COLO668 (cell line): Measurements from ENCODE around the gene KCNMA1.

Experiments
- DNase-seq: peaks from one replicate; lab custom pipeline; 2025; ENCODE audit not compliant: unreplicated experiment; lab: John Stamatoyannopoulos, UW

KCNMA1 gene

GRCh38 chr10:77259171-77259874 lies 378.3 kb downstream of the KCNMA1 start:
- DNase-seq = no peak

DNA sequence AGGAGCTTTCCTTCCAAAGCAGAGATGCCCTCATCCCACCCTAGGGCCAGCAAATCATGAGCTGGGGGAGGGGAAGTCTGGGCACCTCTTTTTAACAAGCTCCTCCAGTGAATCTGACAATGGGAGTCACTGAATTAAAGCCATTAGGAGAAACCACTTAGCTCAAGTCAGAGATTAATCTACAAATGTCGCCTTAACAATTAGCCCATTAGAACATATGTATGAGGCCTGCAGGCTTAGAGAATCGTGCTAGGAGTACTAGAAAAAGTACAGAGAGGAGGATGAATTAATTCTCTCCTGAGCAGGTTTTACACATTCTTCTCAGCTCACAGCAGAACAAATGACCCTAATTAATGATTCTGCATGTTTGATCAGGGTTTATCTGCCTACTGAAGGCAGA lies 381.3 kb downstream of the KCNMA1 start:
- DNase-seq = no peak

GRCh38 chr10:77253556-77254064 lies 384.0 kb downstream of the KCNMA1 start:
- no peak for DNase-seq

DNA sequence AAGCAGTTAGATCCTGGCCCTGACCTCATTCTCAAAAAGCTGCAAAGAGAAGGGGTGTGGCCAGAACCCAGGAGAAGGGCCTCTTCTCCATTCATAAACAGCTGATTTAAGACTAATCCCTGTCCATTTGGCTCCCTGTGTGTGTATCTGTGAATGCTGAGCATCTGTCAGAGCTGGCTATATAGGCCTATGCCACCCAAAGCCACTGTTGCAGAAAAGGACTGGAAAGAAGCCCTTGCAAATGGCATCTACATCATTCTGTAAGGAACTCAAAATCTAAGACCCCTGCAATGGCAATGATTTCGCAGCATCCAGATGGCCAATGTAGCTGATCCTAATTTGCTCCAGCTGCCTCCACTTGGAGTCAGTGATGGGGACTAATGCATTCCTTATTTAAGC lies 384.5 kb downstream of the KCNMA1 start:
- DNase-seq = no peak

GRCh38 chr10:77252380-77253146 lies 385.0 kb downstream of the KCNMA1 start:
- no peak for DNase-seq

- peak; percentile 25 for DNase-seq
Observed at GRCh38 chr10:77251297-77252013, 386.2 kb downstream of the KCNMA1 start.

DNA sequence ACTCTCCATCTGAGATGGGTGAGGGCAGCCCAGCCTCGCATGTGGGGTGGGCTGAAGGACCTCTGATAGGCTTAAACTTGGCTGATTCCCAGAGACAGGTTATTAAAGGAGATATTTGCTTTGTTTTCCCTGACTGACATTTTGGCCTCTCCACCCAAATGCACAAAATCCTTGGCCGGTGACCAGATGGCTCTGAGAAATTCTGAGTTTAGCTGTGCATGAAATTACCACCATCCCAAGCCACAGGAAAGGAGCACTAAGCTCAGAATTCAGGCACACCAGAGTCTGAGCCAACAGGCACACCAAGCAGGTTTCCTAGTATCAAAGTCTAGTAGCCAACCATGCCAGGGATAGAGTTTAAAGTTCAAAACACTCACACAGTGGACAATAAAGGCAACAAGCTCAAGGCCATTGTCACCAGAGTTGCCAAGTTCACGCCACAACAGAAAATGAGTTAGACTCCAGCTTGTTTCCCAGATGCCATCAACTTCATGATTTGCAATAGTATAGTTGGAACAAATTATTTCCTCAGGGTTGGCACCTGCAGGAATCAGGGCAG lies 387.6 kb downstream of the KCNMA1 start:
- no peak for DNase-seq

DNA sequence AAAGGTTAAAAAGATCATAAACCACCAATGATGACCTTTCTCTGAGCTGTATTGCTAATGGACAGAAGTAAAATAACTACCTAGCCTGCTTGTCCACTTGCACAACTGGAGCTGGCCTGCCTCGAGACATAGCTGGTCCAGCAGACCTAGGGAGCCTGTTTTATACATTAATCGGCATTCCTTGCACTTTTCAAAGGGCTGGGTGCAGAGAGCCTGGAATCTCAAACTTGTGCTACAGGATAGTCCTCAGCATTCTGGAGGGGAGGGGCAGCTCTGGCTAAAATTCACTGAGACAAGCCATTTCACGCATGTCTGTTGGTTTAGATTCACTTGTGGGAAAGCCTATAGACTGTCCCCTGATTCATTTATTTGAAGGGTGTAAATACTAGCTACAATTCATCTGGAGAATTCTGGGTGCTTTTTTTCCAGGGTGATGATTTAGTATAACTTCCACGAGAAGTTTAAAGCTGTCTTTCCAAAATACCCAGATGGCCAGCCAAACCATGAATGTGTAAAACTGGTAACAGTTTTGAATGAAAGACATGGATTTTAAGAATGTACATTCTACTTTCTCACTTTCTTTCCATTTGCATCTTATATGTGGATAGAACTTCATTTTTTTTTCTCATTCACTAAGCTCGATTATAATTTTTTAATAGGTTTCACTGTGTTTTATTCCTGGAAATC lies 389.4 kb downstream of the KCNMA1 start:
- DNase-seq = no peak

DNA sequence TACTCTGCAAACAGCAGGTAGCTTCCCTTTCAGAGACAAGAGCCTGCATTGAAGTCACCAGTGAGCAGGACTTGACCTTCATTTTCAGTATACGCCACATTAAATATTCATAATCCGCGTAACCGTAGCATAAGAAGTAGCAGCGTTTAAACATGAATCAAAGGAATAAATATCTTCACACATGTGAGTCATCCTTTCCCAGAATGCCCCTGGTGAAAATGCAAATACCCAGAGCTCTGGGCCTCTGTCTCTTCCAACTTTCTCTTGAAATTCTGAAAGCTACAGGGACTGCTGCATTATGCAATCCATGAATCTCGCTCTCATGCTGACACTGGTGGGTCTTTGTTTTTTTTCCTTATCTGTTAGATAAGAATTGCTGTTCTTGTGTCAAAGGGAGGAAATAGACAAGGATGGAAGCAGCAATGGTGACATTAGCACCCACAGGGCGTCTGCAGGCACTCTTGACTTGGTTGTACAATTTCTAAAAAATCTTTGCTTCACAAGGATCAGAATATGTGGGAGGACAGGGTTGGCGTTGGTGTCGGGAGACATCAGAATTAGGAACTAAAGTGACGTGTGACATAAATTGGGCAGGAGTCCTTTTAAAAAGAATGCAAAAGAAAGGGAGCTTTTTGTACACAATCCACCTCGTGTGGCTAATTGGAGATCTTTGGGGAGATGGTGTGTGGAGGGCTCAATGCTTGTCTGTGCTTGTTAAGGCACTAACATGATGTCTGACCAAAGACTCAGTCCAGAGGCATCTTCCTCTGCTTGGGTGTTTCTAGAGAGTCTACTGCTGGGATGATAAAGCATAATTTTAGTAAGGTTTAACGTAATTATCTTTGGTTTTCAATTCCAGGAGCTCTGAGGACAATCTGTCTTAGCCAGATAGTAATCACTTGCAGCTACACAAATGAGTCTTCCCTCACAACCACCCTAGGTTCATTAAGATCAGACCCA lies 390.3 kb downstream of the KCNMA1 start:
- no peak for DNase-seq

DNA sequence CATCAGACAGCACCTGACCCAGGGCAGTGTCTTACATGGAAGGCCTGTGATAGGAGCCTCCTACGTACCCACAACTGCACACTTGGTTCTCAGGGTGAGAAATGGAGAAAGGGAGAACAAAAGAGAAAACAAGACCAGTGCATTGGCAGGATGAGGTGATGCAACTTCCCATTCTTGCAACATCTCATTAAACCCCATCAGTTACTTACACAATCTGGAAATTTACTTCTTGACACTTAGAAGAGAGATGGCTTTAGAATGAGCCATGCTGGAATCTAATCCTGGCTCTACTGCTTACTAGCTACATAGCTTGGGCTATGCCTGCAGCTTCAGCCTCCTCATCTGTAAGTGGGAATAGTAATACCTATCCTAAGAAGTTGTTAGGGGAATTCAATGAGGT lies 391.7 kb downstream of the KCNMA1 start:
- DNase-seq = no peak

DNA sequence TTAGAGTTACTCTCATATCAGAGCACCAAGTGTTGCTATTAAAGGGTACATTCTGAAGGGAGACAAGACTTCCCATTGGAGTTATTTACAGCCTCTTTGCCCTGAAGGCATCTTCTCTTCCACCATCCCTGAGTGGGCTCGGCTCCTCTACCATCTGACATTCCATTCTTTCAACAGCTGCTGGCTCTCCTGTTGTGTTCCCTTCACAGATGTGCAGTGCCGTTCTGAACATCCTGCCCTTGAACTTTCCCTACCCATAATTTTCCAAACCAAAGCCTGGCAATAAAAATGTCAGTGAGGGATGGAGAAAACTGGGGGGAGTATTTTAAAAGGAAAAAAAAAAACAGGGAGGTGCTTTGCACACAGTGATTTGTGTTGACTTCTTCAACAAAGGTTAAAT lies 392.9 kb downstream of the KCNMA1 start:
- no peak for DNase-seq

DNA sequence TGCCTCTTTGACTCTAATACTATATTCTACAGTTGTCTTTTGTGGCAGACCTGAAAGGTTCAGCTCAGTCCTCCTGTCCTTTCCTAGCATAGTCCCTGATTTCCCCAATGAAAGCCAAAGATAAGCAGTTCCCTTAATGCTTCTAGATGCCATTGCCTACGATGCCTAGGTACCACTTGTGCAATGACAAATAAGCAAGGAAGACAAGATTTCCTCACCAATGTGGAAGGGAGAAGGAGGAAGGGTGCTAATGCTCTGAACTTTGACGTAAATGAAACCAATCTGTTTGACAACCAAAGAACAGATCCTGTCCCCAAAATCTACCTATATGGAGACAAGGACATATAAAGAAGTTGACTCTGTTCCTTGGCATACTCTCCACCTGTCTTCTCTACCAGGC lies 393.3 kb downstream of the KCNMA1 start:
- no peak for DNase-seq

- no peak for DNase-seq
Observed at GRCh38 chr10:77241350-77241725, 396.3 kb downstream of the KCNMA1 start.

DNA sequence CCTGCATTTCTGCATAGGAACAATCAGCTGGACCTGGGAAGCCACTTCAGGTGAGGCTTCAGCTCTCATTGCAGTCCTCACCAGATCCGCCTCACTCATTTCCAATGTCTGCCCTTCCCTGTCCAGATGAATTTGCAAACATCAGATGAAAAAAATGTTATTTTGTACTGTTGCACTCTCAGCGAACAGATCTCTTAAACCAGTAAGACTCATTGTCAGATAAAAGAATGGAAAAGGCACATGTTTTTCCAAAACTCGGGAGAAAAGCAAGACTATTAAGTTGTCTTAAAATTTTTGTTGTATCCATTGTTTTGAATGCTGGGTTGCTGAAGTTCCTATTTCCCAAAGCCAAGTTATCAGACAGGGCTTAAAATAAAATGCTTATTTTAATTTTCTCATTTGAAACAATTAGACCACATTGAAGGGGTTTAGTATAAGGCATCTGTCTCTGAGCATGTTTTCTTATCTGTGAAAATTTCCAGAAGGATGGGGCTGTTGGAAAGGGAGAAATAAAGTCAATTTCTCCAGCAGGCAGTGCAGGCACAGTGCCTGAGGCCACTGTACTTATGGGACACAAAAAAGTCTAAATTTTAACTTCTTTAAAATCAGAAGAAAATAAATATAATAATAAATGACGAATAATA lies 396.8 kb downstream of the KCNMA1 start:
- DNase-seq = no peak

DNA sequence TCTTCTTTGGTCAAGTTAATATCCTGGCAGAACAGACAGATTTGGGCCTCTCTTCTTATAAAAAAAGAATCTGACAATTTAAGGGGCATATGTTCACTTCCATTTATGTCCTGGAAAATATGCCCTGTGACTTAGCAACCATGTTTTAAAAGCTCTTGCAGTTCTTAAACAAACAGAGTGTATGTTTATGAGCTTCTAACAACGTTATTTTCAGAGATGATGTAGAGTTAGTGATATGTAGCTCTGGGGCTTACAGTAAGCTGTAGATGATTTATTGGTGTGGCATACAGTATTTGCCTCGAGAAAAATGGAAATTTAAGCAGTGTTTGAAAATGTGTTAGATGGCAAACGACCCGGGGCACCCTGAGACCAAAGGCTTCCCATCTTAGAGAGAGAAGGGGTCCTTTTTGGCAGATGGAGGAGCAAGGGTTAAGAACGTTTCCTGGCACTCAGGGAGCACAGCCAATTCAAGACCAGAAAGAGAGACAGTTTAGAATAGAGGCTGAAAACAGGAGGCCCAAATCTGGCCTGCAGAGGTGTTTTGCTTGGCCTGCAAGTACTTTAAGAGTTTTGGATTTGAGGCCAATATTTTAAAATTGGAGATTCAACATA lies 397.5 kb downstream of the KCNMA1 start:
- DNase-seq = no peak

DNA sequence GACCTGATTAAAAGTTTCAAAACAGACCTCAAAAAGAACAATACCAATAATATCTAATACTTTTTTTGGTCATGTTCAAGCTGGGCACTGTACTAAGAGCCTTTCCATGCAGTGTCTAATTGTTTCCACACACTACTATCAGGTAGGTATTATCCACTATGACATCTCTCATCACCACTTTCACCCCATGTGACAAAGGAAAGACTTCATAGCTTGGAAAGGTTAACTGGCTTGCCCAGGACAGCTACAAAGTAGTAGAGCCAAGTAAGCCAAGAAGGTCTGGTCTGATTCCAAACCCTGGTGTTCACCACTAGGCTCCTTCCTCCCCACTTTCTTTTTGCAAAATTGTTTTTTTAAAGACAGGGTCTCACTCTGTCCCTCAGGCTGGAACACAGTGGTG lies 400.5 kb downstream of the KCNMA1 start:
- no peak for DNase-seq

DNA sequence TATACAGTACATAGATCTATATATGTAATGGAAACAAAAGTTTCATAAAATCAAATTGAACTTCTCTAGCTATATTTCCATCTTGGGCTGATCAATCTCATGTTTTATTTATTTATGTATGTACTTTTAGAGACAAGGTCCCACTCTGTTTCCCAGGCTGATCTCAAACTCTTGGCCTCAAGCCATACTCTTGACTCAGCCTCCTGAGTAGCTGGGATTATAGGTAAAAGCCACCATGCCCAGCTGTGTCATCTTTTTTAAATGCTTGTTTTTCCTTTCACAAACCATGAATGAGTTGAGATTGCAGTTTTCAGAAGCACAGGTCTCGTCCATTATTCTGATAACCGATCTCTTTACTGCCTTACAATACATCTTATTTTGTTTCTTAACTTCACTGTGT lies 400.9 kb downstream of the KCNMA1 start:
- DNase-seq = no peak

DNA sequence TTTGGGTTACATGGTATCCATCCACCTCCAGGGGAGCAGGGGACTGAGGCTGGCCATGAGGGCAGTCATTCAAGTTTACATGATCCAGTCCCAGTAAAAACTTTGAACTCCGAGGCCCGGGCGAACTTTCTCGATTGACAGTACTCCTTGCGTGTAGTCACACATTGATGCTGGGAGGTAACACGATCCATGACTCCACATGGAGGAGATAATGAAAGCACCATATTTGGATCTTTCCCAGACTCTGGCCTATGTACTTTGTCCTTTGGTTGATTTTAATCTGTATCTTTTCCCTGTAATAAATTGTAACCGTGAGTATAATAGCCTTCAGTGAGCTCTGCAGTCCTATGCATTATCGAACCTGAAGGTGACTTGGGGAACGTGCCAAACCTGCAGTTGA lies 401.6 kb downstream of the KCNMA1 start:
- no peak for DNase-seq

DNA sequence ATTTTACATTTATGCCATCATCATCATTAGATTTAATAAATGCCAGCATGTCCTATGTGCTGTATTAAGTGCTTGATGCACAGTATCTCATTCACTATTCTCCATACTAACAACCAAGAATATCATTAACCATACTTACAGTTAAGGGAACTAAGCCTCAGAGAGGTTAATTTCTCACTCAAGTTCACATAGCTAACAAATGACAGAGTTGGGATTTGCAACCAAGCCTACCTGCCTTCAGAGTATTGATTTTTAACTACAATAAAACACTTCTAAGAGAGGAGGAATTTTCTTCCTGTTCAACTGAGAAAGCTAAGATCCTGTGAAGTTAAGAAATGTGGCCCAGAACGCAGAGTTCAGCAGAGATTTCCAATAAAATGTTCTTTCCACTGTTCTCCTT lies 403.0 kb downstream of the KCNMA1 start:
- DNase-seq = no peak
